Measurements from ENCODE around the gene COX7A2L. TPM values are rescaled to one million over a fixed set of nuclear protein-coding genes. Genes with fewer than 3 reads are reported as not detected.

The COX7A2L gene
- total and polyA plus RNA-seq, 7 experiments from 2014 or later = 57.3 to 204 (median 84.1) TPM

Other genes with a start within 250 kb of the COX7A2L start
- gene EML4, start 191.9 kb downstream of the COX7A2L start, total RNA-seq = 100 to 1,000 TPM in 4 of 5 experiments, 10 to 100 TPM in 1; 91.1 to 167 (median 143) TPM
- gene EML4, start 191.9 kb downstream of the COX7A2L start, polyA plus RNA-seq = 10 to 100 TPM; 64.9 to 69.3 TPM
- under 1 TPM in 4 of 5 experiments, not detected in 1; 0.08 to 0.48 (median 0.14) TPM for gene KCNG3, start 132.8 kb upstream of the COX7A2L start, total RNA-seq
- under 1 TPM in 1 of 2 donors, not detected in 1; 0.08 TPM for gene KCNG3, start 132.8 kb upstream of the COX7A2L start, polyA plus RNA-seq
- 10 to 100 TPM; 23.9 to 49.1 (median 34.3) TPM for gene MTA3, start 207.4 kb upstream of the COX7A2L start, total RNA-seq
- gene MTA3, start 207.4 kb upstream of the COX7A2L start, polyA plus RNA-seq = 10 to 100 TPM; 24.2 to 25.1 TPM